GM12892 (cell line): Measurements from ENCODE around the gene CXCR6.

Experiments
- POLR2A ChIP-seq: IDR thresholded peaks from 2 replicates; pipeline ENCODE4 v1.6.1; 2011; ENCODE audit warnings: low read depth, low read length, control low read depth
- POLR2AphosphoS5 ChIP-seq: IDR thresholded peaks from 2 replicates; pipeline ENCODE4 v1.6.1; 2011; ENCODE audit warnings: low read depth, low read length, control low read depth

DNA sequence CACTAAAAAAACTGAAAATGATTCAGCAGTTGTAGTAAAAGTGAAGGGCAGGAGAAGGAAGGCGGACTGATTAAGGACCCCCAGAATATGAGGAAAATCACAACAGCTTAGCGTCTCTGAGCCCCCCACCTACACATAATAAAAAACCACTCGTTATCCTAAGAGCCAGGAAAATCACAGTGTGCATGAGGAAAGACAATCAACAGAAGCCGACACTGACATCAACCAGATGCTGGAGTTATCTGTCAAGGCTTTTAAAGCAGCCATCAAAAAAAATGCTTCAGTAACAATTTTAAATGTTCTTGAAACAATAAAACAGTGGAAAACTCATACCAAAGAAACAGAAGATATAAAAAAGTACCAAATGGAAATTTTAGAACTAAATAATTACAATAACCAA lies 9.7 kb upstream of the CXCR6 start:
- TF ChIP-seq POLR2A = no peak
- TF ChIP-seq POLR2AphosphoS5 = no peak
